AG04449 (cell line): ENCODE results near the gene ALOX5AP.

Experiments
- CTCF ChIA-PET: fragments of 350-600 bp; formaldehyde crosslinking; extraction: SDS; loops from one replicate; lab custom pipeline; 2021; ENCODE audit warnings: antibody characterized with exemption; lab: Yijun Ruan, JAX
- POLR2A ChIA-PET: fragments of 400-600, 350-600 bp; formaldehyde crosslinking; extraction: SDS; loops from one replicate; lab custom pipeline; 2020; ENCODE audit warnings: antibody characterized with exemption, inconsistent platforms; lab: Yijun Ruan, JAX
- DNase-seq: peaks from one replicate; pipeline ENCODE4 v3.0.0-alpha.2; 2010; ENCODE audit warnings: low read depth, low spot score
- H3K4me3 ChIP-seq: 2 replicates; pipeline ENCODE4 v1.5.1; 2011; ENCODE audit warnings: low read depth, mild to moderate bottlenecking, control low read depth, low read length
- CTCF ChIP-seq: IDR thresholded peaks from one replicate; pipeline ENCODE4 v1.5.1; 2011; ENCODE audit warnings: mild to moderate bottlenecking, moderate library complexity, low read length, control low read depth, inconsistent platforms; ENCODE audit not compliant: insufficient read depth; ENCODE audit errors: missing control alignments

Gene ALOX5AP

GRCh38 chr13:30748717-30749116 lies 13.4 kb downstream of the ALOX5AP start:
- no peak for TF ChIP-seq CTCF
- CTCF ChIA-PET, result interaction anchor here (1.1 to 1.9 kb wide), 2 partner anchors 10 to 72 kb away, joined by 3 read pairs; no protein-coding TSS in a partner anchor
- POLR2A ChIA-PET, result no interaction called here
- no peak for DNase-seq
- no peak overlapping the region for H3K4me3 ChIP-seq

GRCh38 chr13:30750036-30750435 lies 14.7 kb downstream of the ALOX5AP start:
- CTCF ChIA-PET, result no interaction called here
- no peak for TF ChIP-seq CTCF
- DNase-seq, result no peak
- POLR2A ChIA-PET, result no interaction called here
- H3K4me3 ChIP-seq, result no peak overlapping the region

GRCh38 chr13:30751183-30751933 lies 16.0 kb downstream of the ALOX5AP start:
- CTCF ChIA-PET, result no interaction called here
- POLR2A ChIA-PET, result no interaction called here

GRCh38 chr13:30752201-30752797 lies 17.0 kb downstream of the ALOX5AP start:
- POLR2A ChIA-PET, result no interaction called here
- DNase-seq, result no peak
- CTCF ChIA-PET, result interaction anchor here (1.2 to 2.2 kb wide), 4 partner anchors 15 to 292 kb away, joined by 3 to 6 read pairs (median 4); no protein-coding TSS in a partner anchor
- no peak for TF ChIP-seq CTCF
- no peak overlapping the region for H3K4me3 ChIP-seq

More at GRCh38 chr13:30751183-30751933, 16.0 kb downstream of the ALOX5AP start:
- TF ChIP-seq CTCF, result no peak
- no peak for DNase-seq
- H3K4me3 ChIP-seq, result no peak overlapping the region

- POLR2A ChIA-PET, result no interaction called here
- no peak for DNase-seq
- H3K4me3 ChIP-seq, result no peak overlapping the region
- TF ChIP-seq CTCF, result no peak
- CTCF ChIA-PET, result interaction anchor here (1.1 to 2.2 kb wide), 7 partner anchors 11 to 292 kb away, joined by 3 to 6 read pairs (median 5); no protein-coding TSS in a partner anchor
These were observed 17.8 kb downstream of the ALOX5AP start for GRCh38 chr13:30753030-30753616.

- no peak overlapping the region for H3K4me3 ChIP-seq
- DNase-seq, result no peak
- ChIA-PET POLR2A (no interaction called here), CTCF (interaction anchor here (0.9 kb wide), 1 partner anchor 10 kb away, joined by 5 read pairs; no protein-coding TSS in a partner anchor)
- TF ChIP-seq CTCF, result no peak
These were observed 20.3 kb downstream of the ALOX5AP start for GRCh38 chr13:30755678-30756077.
